GM18867 (cell line): ENCODE measurements around the gene SLC24A4.

Experiments used
- ATAC-seq: cut with Tn5 transposase; IDR thresholded peaks from one replicate; pipeline ENCODE4 v1.9.1; 2021; ENCODE audit warnings: mild to moderate bottlenecking, moderate library complexity; ENCODE audit not compliant: unreplicated experiment

Gene SLC24A4

DNA sequence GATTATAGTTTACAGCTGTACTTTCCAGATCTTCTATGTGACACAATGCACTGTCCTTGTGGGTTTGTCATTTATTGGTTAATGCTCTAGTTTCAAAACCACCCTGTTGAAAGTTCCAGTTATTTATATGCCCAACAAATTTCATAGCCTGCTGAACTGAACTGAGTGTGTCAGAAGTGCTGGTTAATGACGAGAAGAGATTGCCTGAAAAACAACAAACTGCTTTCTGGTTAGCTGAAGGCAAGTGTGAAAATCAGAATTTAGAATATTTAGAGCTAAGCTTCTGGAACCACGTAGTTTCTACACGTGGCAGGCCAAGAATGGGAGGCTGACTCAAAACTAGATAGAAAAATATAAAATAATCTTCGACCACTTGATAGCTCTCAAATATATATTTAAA, 171.5 kb downstream of the SLC24A4 start:
- ATAC-seq = peak; percentile 67

- no peak for ATAC-seq
Measured at GRCh38 chr14:92495027-92495426, 172.1 kb downstream of the SLC24A4 start.

GRCh38 chr14:92496191-92496857, 173.4 kb downstream of the SLC24A4 start:
- no peak for ATAC-seq

DNA sequence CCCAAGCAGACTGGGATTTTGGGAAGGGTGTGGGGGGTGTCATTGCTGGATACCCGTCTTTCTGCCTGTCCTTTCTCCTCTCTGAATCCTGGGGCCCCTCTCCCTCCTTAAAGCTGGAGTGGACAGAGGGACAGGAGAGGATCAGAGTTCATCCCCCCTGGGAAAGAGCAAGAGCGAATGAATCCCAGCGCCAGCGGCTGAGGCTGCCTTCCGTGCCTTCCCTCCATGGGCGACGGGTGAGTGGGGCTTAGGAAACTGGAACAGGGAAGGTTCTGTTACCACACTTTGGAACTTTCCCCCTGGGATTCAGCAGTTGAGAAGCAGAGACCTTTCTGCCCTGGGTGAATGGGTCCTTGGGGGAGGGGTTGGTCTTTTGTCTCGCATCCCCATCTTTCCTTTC, 174.4 kb downstream of the SLC24A4 start:
- no peak for ATAC-seq

GRCh38 chr14:92499234-92499633, 176.3 kb downstream of the SLC24A4 start:
- no peak for ATAC-seq

DNA sequence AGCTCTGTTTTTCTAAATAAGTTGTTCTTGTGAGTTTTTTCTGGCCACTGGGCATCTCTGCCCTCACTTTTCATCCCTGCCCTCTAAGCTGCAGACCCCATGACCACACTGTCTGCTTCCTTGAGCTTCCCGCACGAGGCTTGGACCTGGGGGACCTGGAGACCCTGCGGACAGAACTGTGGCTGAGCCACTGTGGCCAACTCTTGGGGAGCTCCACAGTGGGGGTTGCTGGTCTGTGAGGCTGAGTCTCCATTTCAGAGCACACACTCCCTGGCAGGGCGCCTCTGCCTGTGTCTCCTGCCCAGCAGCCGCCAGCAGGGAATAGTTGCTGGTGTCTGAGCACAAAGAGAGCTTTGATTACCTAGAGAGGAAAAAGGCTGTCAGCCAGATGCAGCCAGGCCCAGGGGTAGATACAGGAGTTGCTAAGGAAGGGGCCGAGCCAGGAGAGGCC, 177.6 kb downstream of the SLC24A4 start:
- no peak for ATAC-seq

GRCh38 chr14:92501891-92502351, 179.0 kb downstream of the SLC24A4 start:
- no peak for ATAC-seq

GRCh38 chr14:92502541-92503286, 179.7 kb downstream of the SLC24A4 start:
- no peak for ATAC-seq

GRCh38 chr14:92503756-92504491, 181.0 kb downstream of the SLC24A4 start:
- ATAC-seq = no peak

DNA sequence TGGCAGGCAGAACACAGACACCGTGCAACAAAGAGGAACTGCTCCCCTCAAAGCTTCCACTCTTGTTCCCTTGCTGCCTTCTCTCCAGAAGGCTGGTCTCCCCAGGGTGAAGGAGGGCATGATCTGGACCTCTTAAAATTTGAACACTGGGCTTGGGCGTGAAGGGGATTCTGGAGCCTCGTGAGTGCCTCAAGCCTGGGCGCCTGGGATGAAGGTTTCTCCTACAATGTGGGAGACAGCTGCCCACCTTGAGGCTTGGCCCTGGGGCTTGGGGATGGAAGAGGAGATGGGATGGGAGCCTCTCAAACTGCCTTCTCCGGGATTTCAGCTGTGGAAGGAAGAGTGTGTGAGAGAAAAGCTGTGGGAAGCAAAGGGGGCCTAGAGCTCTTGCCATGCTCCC, 182.9 kb downstream of the SLC24A4 start:
- no peak for ATAC-seq

- no peak for ATAC-seq
Measured at GRCh38 chr14:92506231-92506630, 183.3 kb downstream of the SLC24A4 start.

DNA sequence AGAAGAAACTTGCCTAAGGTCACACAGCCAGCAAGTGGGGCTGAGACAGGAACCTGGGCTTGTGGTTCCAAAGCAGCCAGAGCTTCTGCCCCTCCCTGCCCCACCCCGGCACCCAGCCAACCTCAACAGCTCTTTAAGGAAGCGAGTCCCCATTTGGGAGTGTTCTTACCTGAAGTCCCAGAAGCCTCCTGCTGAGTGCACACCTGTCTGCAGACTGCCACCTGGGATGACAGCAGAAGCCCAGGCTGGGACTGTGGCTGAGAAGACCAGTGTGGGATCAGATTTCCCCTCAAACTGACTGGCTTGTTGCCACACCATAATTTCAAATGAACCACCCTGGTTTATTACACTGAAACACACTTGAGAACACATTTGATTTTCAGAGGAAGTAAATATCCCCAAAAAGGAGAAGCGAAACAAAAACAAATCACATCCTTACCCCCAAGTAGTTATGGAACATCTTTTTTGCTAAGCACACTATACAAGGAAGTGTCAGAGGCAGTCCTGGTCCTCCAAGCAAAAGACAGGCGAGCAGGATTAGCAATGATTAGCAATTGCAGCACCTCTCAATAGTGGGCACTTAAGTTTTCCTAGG, 184.3 kb downstream of the SLC24A4 start:
- peak; percentile 59 for ATAC-seq

DNA sequence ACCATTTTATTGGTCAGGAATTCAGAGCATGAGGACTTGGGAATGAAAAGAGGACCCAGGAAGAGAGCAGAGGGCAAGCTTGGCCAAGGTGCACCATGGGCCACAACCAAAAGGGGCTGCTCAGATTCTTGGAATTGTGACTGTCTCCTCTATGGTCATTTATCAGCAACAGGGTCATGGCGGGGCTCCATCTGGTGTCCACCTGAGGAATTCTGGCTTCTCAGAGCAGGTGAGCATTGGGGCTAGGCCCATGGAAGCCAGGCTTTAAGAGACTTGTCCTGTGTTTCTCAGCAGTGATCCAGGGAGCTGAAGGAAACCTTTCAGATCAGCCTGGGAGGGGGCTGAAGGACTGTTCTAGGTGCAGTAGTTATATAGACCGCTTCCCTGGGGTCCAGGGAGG, 188.0 kb downstream of the SLC24A4 start:
- ATAC-seq = no peak

- ATAC-seq = no peak
Measured at GRCh38 chr14:92511453-92512238, 188.7 kb downstream of the SLC24A4 start.

DNA sequence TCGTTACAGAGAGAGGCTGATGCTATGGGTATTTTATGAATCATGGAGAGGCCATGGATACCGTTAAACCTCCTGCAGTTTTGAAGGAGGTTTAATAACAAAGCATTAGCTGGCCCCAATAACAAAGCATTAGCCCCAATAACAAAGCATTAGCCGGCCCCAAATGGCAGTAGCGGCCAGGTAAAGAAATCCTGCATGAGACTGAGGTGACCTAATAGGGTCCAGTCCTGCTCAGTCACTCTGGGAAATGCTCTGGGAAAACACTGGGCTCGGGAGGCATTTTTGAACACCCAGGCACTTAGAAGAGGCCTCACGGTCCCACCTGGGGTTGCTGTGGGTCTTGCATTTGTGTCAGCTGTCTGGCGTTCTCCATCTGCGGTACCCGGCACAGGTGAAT, 189.8 kb downstream of the SLC24A4 start:
- ATAC-seq = no peak

- peak; percentile 61 for ATAC-seq
Measured at GRCh38 chr14:92513204-92513965, 190.4 kb downstream of the SLC24A4 start, which contains the start of gene RIN3. RIN3 (plus strand) TSS chr14:92513781; CDS start chr14:92513933, 152 bp downstream.

GRCh38 chr14:92513966-92514843, 191.2 kb downstream of the SLC24A4 start:
- peak; percentile 21 for ATAC-seq

DNA sequence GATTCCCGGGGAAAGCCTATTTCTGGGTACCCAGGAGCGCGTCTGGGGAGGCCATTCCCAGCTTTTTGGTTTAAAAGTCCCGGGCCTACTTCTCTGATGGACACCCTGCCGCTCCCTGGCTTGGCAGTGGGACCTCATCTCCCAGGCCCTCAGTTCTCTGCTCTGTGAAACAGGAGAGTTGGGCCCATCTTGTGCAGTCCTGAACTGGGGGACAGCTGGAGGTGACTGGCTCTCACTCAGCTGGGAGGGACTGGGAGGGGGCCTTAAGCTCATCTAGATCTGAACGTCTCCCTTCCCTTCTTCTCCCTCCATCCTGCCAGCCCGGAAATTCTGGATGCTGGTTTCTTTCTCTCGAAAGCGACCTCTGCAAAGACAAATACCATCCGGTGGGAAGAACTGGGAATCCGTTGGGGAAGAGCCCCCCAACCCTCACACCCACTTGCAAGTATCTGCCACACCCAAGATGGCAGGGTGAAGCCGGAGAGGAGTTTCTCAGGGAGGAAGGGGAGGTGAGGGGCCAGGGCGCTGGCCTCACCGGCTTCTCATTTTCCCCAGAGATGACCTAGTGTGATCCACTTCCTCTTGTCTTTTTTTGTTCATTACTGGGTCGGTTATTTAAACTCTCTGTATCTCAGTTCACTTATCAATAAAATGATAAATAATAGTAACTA, 192.0 kb downstream of the SLC24A4 start:
- no peak for ATAC-seq
